ENCODE data around the gene ALK. TPM values are rescaled to one million over a fixed set of nuclear protein-coding genes. Genes with fewer than 3 reads are reported as not detected.

The ALK gene
- total and polyA plus RNA-seq, 10 of the 15 experiments (the other 5 are each of a cell fraction or from before 2014, with no cell fraction given) = 0.11 TPM; not detected in 9

GRCh38 chr2:29950481-29950880 lies 29.1 kb upstream of the ALK start:
- no TSS peak for BruUV-seq (replicated peaks)
- CTCF ChIA-PET = interaction anchor here (0.7 to 1.6 kb wide), 3 partner anchors 10 to 813 kb away, joined by 3 to 4 read pairs (median 3); no protein-coding TSS in a partner anchor

More at GRCh38 chr2:29950481-29950880, 29.1 kb upstream of the ALK start:
- Histone ChIP-seq H3K79me2 (ENCODE audit: control insufficient read depth, insufficient read depth, low read length) (no peaks in the 10 kb centered on the region), H3K36me3 (ENCODE audit: control insufficient read depth in 2 of 2, insufficient read depth in 2 of 2, low read length in 1 of 2) (no peaks in the 10 kb centered on the region), H3K4me3 (no peak overlapping the region), H4K20me1 (ENCODE audit: control insufficient read depth, insufficient read depth) (no peaks in the 10 kb centered on the region), H3K9ac (ENCODE audit: control insufficient read depth, insufficient read depth, low read length) (no peak overlapping the region), H3K9me3 (replicated peaks; ENCODE audit: control insufficient read depth, insufficient read depth, low read length) (no peaks in the 10 kb centered on the region), H2AFZ (ENCODE audit: control insufficient read depth, low read depth, low read length) (no peak overlapping the region), H3K27ac (ENCODE audit: control insufficient read depth, insufficient read depth) (no peak overlapping the region), H3K4me1 (ENCODE audit: control insufficient read depth, insufficient read depth, low read length) (no peaks in the 10 kb centered on the region), H3K4me2 (ENCODE audit: control insufficient read depth, insufficient read depth) (no peak overlapping the region), H3K27me3 (replicated peaks in 1 of 2; ENCODE audit: control insufficient read depth in 2 of 2, insufficient read depth in 2 of 2, low read length in 1 of 2) (no peaks in the 10 kb centered on the region; a peak in 1 of 4 replicates)
- ChIA-PET SMC1A (ENCODE audit: uncharacterized antibody, unreplicated experiment) (no interaction called here), POLR2A (no interaction called here), RAD21 (ENCODE audit: unreplicated experiment) (no interaction called here)
- in situ Hi-C loops (cut with MboI) (no loop called here), intact Hi-C loops (cut with micrococcal nuclease; ENCODE audit: unreplicated experiment) (no loop called here)
- TF ChIP-seq MYC (IDR thresholded peaks at IDR 0.05; ENCODE audit: insufficient read depth, insufficient read length, insufficient replicate concordance, low read length, severe bottlenecking) (no peak), SPI1 (IDR thresholded peaks at IDR 0.05; ENCODE audit: borderline replicate concordance, insufficient read depth, low read depth, low read length) (no peak), NR2F1 (conservative IDR thresholded peaks at IDR 0.05) (no peak), LARP7 (IDR thresholded peaks at IDR 0.05) (no peak), EGR1 (IDR thresholded peaks at IDR 0.05; ENCODE audit: borderline replicate concordance in 1 of 2, low read depth in 2 of 2, low read length in 2 of 2) (no peak), IKZF2 (IDR thresholded peaks at IDR 0.05) (no peak), NFYB (IDR thresholded peaks at IDR 0.05; ENCODE audit: insufficient read depth, low read depth, low read length) (no peak), RB1 (IDR thresholded peaks at IDR 0.05; ENCODE audit: borderline replicate concordance) (no peak), BRCA1 (IDR thresholded peaks at IDR 0.05; ENCODE audit: low read depth, low read length) (no peak), CTCF (IDR thresholded peaks at IDR 0.05 in 2 of 3, conservative IDR thresholded peaks at IDR 0.05 in 1 of 3; ENCODE audit: control insufficient read depth in 2 of 3, extremely low read depth in 1 of 3, insufficient read depth in 1 of 3, low read depth in 3 of 3, low read length in 3 of 3) (no peak), EP300 (IDR thresholded peaks at IDR 0.05; ENCODE audit: borderline replicate concordance in 1 of 2, control insufficient read depth in 1 of 2, low read depth in 2 of 2, low read length in 2 of 2) (no peak)
- TF ChIP-seq, protein P1, sequence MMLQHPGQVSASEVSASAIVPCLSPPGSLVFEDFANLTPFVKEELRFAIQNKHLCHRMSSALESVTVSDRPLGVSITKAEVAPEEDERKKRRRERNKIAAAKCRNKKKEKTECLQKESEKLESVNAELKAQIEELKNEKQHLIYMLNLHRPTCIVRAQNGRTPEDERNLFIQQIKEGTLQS (IDR thresholded peaks at IDR 0.05; ENCODE audit: borderline replicate concordance, extremely low read depth, low read depth, low read length) = no peak
- ATAC-seq (no peak), DNase-seq (ENCODE audit: low read depth, low spot score) (no peak), FAIRE-seq (no peak)
- WGBS (ENCODE audit: insufficient coverage, insufficient replicate concordance, low lambda C conversion rate, missing lambda C conversion rate) = 37% methylated on average over 3 of the region's 3 CpGs

Measured in GM12878 (cell line).